Progenitor cell of endocrine pancreas (in vitro differentiated cells): ENCODE data around the gene DGLUCY. TPM values are rescaled to one million over a fixed set of nuclear protein-coding genes. Genes with fewer than 3 reads are reported as not detected.
"Not testable (repeated sequence)": the region's sequence is repeated elsewhere in the genome, so short reads cannot be mapped to it uniquely, and the experiment has no call there.

Source experiments
- DNase-seq: peaks from one replicate; pipeline ENCODE4 v3.0.0; 2021; ENCODE audit warnings: low spot score; ENCODE audit not compliant: unreplicated experiment
- H3K27ac Mint-ChIP-seq: 2 replicates; pipeline ENCODE4 v1.8.0; 2021; ENCODE audit warnings: mild to moderate bottlenecking, moderate library complexity, mixed read lengths
- H3K27me3 Mint-ChIP-seq: 2 replicates; pipeline ENCODE4 v1.8.0; 2021; ENCODE audit warnings: mixed read lengths
- H3K36me3 Mint-ChIP-seq: 2 replicates; pipeline ENCODE4 v1.8.0; 2022; ENCODE audit warnings: mixed read lengths; ENCODE audit not compliant: insufficient read depth
- H3K4me1 Mint-ChIP-seq: 2 replicates; pipeline ENCODE4 v1.8.0; 2021; ENCODE audit warnings: low read depth, mixed read lengths
- H3K4me3 Mint-ChIP-seq: 2 replicates; pipeline ENCODE4 v1.8.0; 2021; ENCODE audit warnings: low read depth, mild to moderate bottlenecking, moderate library complexity, mixed read lengths
- H3K9me3 Mint-ChIP-seq: 2 replicates; pipeline ENCODE4 v1.8.0; 2021; ENCODE audit warnings: low read depth, mixed read lengths
- total RNA-seq: library from RNA; stranded (reverse); gene quantifications from 2 replicates; pipeline ENCODE4 v1.2.1, GENCODE V29; 2021
- TF ChIP-seq, protein P1 (sequence below): fragments of 200-600 bp; sonication (generic); IDR thresholded peaks from one replicate; pipeline ENCODE4 v1.5.0; 2021; ENCODE audit warnings: antibody characterized with exemption, mild to moderate bottlenecking; ENCODE audit not compliant: unreplicated experiment

The DGLUCY gene
- total RNA-seq, 1 donor from 2014 or later = 83.3 TPM

DNA sequence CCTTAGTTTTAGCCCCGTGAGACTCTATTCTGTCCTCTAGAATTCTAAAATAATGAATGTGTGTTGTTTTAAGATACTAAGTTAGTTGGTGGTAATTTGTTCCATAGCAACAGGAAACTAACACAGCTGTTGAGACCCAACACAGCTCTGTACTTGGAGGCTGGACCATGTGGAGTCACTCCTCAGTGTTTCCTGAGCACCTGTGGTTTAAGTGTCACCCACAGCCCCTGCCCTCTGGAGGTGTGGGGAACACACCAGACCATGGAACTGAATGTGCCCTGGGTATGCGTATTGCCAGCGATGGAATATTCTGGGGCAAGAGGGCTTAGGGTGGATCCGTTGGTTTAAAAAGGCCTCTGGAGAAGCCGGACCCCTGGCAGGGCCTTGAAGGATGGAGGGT, 147.2 kb downstream of the DGLUCY start:
- Mint-ChIP-seq H3K4me3 (no peak overlapping the region), H3K36me3 (no peaks in the 10 kb centered on the region), H3K27me3 (peaks cover 60% of the 10 kb centered on the region), H3K9me3 (no peaks in the 10 kb centered on the region), H3K4me1 (peaks cover 5% of the 10 kb centered on the region), H3K27ac (no peak overlapping the region)
- no peak for DNase-seq
- TF ChIP-seq, protein P1, sequence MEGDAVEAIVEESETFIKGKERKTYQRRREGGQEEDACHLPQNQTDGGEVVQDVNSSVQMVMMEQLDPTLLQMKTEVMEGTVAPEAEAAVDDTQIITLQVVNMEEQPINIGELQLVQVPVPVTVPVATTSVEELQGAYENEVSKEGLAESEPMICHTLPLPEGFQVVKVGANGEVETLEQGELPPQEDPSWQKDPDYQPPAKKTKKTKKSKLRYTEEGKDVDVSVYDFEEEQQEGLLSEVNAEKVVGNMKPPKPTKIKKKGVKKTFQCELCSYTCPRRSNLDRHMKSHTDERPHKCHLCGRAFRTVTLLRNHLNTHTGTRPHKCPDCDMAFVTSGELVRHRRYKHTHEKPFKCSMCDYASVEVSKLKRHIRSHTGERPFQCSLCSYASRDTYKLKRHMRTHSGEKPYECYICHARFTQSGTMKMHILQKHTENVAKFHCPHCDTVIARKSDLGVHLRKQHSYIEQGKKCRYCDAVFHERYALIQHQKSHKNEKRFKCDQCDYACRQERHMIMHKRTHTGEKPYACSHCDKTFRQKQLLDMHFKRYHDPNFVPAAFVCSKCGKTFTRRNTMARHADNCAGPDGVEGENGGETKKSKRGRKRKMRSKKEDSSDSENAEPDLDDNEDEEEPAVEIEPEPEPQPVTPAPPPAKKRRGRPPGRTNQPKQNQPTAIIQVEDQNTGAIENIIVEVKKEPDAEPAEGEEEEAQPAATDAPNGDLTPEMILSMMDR = no peak

- Mint-ChIP-seq H3K4me3 (no peak overlapping the region), H3K9me3 (no peaks in the 10 kb centered on the region), H3K27ac (no peak overlapping the region), H3K4me1 (peaks cover 5% of the 10 kb centered on the region), H3K36me3 (no peaks in the 10 kb centered on the region), H3K27me3 (peaks cover 52% of the 10 kb centered on the region)
- TF ChIP-seq, protein P1 = no peak
- DNase-seq = no peak
Observed at GRCh38 chr14:91261986-91262549, 148.2 kb downstream of the DGLUCY start.

GRCh38 chr14:91263329-91263728, 149.5 kb downstream of the DGLUCY start:
- Mint-ChIP-seq H3K4me1 (peaks cover 5% of the 10 kb centered on the region), H3K36me3 (peaks cover 2% of the 10 kb centered on the region), H3K27ac (no peak overlapping the region), H3K27me3 (peaks cover 41% of the 10 kb centered on the region), H3K4me3 (peak overlapping the region; percentile 14), H3K9me3 (no peaks in the 10 kb centered on the region)
- TF ChIP-seq, protein P1 = no peak
- DNase-seq = no peak

DNA sequence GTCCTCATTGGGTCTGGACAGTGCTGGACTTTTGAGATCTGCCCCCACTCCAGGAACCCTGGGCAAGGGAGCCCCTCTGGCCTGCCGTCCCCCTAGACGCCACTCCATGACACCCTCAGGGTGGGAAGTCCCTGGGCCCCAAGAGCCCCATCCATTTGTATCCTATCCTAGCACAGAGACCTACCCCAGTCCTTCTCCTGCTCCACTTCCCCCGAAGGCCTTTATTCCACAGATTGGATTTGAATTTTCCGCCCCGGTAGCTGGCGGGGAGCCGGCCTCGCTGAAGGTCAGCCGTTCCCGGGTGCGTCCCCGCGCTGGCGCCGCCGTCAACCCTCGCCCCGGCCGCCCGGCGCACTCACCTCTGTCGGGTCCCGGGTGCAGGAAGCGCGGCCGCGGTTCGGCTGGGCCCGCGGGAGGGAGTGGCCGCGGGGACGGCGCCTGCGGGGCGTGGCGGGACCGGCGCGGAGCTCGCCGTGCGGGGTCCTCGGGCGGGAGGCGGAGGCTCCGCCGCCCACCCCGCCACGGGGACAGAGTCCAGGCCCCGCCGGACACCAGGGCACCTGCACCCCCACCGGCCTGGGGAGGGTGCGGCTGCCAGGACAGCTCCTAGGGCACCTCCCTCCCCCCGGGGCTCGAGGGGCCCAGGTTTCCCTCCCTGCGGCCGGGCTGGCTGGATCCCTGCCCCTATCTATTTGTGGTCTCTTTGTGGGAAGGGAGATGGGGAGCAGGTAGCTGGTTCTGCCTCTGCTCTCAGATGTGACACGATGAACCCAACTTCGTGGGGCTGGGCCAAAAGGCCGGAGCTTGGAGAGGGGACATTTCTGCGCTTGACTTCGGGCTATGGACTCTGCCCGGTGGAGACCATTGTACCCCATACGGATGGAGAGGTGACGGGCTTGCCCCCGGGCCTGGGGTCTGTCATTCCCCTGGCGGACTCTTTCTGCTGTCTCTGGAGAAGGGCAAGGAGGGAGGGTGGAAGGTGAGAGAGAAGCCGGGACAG, 150.6 kb downstream of the DGLUCY start:
- TF ChIP-seq, protein P1 = no peak
- H3K27ac Mint-ChIP-seq = peak overlapping the region; percentile 43
- H3K9me3 Mint-ChIP-seq = no peaks in the 10 kb centered on the region
- H3K36me3 Mint-ChIP-seq = peaks cover 5% of the 10 kb centered on the region
- H3K27me3 Mint-ChIP-seq = peaks cover 36% of the 10 kb centered on the region
- no peak for DNase-seq
- peaks cover 5% of the 10 kb centered on the region for H3K4me1 Mint-ChIP-seq
- peak overlapping the region; percentile 66 for H3K4me3 Mint-ChIP-seq

DNA sequence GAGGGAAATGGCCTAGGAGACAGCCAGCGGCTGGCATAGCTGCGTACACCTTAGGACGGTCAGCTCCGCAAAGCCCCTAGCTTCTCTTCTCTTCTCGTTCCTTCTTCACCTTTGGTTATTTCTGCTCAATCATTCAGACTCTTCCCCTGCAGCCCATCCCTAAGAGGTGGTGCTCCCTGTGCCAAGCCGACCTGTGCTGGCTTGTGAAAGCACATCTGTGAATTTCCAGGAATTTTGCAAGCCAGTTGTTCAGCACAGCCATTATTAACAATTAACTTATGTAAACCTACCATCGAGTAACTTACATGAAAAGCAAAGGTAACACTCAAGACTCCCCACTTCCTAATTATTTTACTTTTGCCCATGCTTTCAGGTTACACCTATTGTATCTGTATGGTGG, 151.5 kb downstream of the DGLUCY start:
- Mint-ChIP-seq H3K9me3 (no peaks in the 10 kb centered on the region), H3K4me1 (peaks cover 5% of the 10 kb centered on the region), H3K36me3 (peaks cover 5% of the 10 kb centered on the region), H3K4me3 (no peak overlapping the region), H3K27me3 (peaks cover 36% of the 10 kb centered on the region), H3K27ac (no peak overlapping the region)
- no peak for DNase-seq
- TF ChIP-seq, protein P1 = no peak

GRCh38 chr14:91266276-91266675, 152.4 kb downstream of the DGLUCY start:
- peaks cover 34% of the 10 kb centered on the region for H3K27me3 Mint-ChIP-seq
- not testable (repeated sequence) for DNase-seq, H3K9me3 Mint-ChIP-seq, H3K27ac Mint-ChIP-seq, H3K4me1 Mint-ChIP-seq, H3K36me3 Mint-ChIP-seq, H3K4me3 Mint-ChIP-seq
